Measurements from ENCODE around the gene TCAIM. TPM values are rescaled to one million over a fixed set of nuclear protein-coding genes. Genes with fewer than 3 reads are reported as not detected.

Gene TCAIM
- total RNA-seq, 3 donors from 2014 or later: 22.3 to 27.2 (median 22.7) TPM

- Histone ChIP-seq H3K4me3 (no peak overlapping the region), H3K4me1 (ENCODE audit: low read depth) (peaks cover 21% of the 10 kb centered on the region), H3K9me3 (no peaks in the 10 kb centered on the region), H3K36me3 (ENCODE audit: low read depth) (no peaks in the 10 kb centered on the region)
- TF ChIP-seq CTCF (IDR thresholded peaks at IDR 0.05): no peak
- intact Hi-C loops (cut with DNase I, micrococcal nuclease): no loop called here
- ATAC-seq (no peak), DNase-seq (no peak)
These were observed 97.6 kb downstream of the TCAIM start for GRCh38 chr3:44436181-44436580.

- ATAC-seq (no peak), DNase-seq (no peak)
- no peaks in the 10 kb centered on the region for H3K36me3 ChIP-seq (ENCODE audit: low read depth)
- intact Hi-C loops (cut with DNase I, micrococcal nuclease): no loop called here
- no peaks in the 10 kb centered on the region for H3K9me3 ChIP-seq
- TF ChIP-seq CTCF (IDR thresholded peaks at IDR 0.05): no peak
- no peak overlapping the region for H3K4me3 ChIP-seq
- H3K4me1 ChIP-seq (ENCODE audit: low read depth): peaks cover 21% of the 10 kb centered on the region
These were observed 99.2 kb downstream of the TCAIM start for GRCh38 chr3:44437800-44438199.

DNA sequence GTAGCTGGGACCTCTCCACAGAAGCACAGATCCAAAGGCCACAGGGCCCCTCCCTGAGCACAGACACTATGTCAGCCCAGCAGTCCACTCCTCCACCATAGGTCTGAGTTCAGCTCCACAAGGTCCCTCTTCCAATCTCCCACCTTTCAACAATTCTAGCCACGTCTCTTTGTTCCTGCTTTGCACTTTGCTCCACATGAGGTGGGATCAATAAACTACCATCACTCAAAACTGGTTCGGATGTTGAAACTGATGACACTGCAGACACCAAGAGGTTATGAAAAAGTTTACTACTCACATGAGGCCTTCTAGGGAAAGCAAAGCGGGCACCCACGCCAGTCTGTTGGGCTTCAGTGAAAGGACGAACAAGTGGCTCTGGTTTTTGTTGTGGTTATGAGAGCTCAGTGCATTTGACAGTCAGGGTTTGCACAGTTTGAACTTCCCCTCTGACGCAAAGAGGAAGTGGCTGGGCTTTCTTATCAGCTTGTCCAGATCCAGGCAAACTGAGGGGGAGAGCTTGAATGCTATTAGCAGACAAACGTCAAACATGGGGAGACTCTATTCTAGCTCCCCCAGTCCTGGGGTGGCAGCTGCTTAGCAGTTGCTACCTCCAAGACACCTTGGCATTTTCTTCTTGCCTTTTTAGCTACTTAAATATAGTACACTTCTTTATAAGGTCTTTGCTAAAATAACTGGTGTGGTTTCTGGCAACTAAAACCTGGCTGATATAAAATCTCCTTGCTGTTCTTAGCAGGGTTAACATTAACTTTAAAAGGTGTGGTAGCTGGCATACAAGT lies 101.1 kb downstream of the TCAIM start:
- H3K4me3 ChIP-seq: no peak overlapping the region

GRCh38 chr3:44442596-44443309 lies 104.2 kb downstream of the TCAIM start:
- Histone ChIP-seq H3K36me3 (ENCODE audit: low read depth) (peaks cover 2% of the 10 kb centered on the region), H3K9me3 (no peaks in the 10 kb centered on the region), H3K4me3 (no peak overlapping the region), H3K4me1 (ENCODE audit: low read depth) (peaks cover 21% of the 10 kb centered on the region)
- intact Hi-C loops (cut with DNase I, micrococcal nuclease): no loop called here
- ATAC-seq: no peak
- DNase-seq: no peak
- TF ChIP-seq CTCF (IDR thresholded peaks at IDR 0.05): no peak

More for the DNA sequence above, 101.1 kb downstream of the TCAIM start:
- H3K36me3 ChIP-seq (ENCODE audit: low read depth): no peaks in the 10 kb centered on the region
- no peak for TF ChIP-seq CTCF (IDR thresholded peaks at IDR 0.05)
- H3K9me3 ChIP-seq: no peaks in the 10 kb centered on the region
- intact Hi-C loops (cut with DNase I, micrococcal nuclease): no loop called here
- peak; percentile 95 for ATAC-seq
- peak; percentile 47 to 76 (median 71) for DNase-seq
- peaks cover 21% of the 10 kb centered on the region for H3K4me1 ChIP-seq (ENCODE audit: low read depth)

- DNase-seq (no peak), ATAC-seq (no peak)
- Histone ChIP-seq H3K36me3 (ENCODE audit: low read depth) (peaks cover 14% of the 10 kb centered on the region), H3K4me3 (no peak overlapping the region), H3K4me1 (ENCODE audit: low read depth) (peaks cover 15% of the 10 kb centered on the region), H3K9me3 (peaks cover 4% of the 10 kb centered on the region)
- TF ChIP-seq CTCF (IDR thresholded peaks at IDR 0.05): no peak
- intact Hi-C loops (cut with DNase I, micrococcal nuclease): no loop called here
These were observed 105.9 kb downstream of the TCAIM start for GRCh38 chr3:44444437-44444836.
